Hepatocyte (in vitro differentiated cells): ENCODE measurements around the gene KCNS1.

Source experiments
- EZH2 ChIP-seq: fragments of 200-600 bp; sonication (generic); IDR thresholded peaks from 2 replicates; pipeline ENCODE4 v1.6.1; 2016; ENCODE audit warnings: antibody characterized with exemption, mild to moderate bottlenecking, borderline replicate concordance
- TF ChIP-seq, protein P1 (sequence below): fragments of 200-600 bp; sonication (generic); IDR thresholded peaks from 2 replicates; pipeline ENCODE4 v1.5.1; 2016; ENCODE audit warnings: antibody characterized with exemption, mild to moderate bottlenecking; ENCODE audit not compliant: poor library complexity

DNA sequence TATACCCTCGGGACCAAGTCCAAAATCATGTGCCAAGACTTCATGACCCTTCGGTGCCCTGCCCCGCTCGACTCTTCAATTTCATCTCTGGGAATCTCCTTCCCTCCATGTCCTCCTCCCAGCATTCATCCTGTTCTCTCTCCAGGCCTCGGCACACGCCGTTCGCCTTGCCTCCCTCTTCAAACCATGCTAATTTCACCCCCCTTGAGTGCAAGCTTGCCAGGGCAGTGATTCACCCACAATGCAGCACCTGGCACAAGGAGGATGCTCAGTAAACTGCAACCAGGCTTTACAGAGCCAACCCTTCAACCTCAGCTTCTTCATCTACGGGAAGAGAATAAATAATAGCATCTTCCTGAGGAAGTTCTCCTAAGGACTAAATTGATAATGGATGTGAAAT is 4.1 kb downstream of the KCNS1 start:
- TF ChIP-seq, protein P1, sequence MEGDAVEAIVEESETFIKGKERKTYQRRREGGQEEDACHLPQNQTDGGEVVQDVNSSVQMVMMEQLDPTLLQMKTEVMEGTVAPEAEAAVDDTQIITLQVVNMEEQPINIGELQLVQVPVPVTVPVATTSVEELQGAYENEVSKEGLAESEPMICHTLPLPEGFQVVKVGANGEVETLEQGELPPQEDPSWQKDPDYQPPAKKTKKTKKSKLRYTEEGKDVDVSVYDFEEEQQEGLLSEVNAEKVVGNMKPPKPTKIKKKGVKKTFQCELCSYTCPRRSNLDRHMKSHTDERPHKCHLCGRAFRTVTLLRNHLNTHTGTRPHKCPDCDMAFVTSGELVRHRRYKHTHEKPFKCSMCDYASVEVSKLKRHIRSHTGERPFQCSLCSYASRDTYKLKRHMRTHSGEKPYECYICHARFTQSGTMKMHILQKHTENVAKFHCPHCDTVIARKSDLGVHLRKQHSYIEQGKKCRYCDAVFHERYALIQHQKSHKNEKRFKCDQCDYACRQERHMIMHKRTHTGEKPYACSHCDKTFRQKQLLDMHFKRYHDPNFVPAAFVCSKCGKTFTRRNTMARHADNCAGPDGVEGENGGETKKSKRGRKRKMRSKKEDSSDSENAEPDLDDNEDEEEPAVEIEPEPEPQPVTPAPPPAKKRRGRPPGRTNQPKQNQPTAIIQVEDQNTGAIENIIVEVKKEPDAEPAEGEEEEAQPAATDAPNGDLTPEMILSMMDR = no peak
- no peak for TF ChIP-seq EZH2
